HepG2 (cell line): ENCODE data around the gene LLGL2. TPM values are rescaled to one million over a fixed set of nuclear protein-coding genes. Genes with fewer than 3 reads are reported as not detected.

Experiments
- AGO2 ChIP-seq: fragments of 200-400 bp; formaldehyde crosslinking; optimal IDR thresholded peaks from 2 replicates; pipeline ENCODE3; 2017; ENCODE audit warnings: mild to moderate bottlenecking, low read depth, low read length, moderate library complexity
- CHD4 ChIP-seq: fragments of 200-600 bp; sonication (generic); IDR thresholded peaks from 2 replicates; pipeline ENCODE4 v1.7.0; 2017; ENCODE audit warnings: mild to moderate bottlenecking, low read length, borderline replicate concordance
- CREM ChIP-seq, 2 experiments: sonication (generic) in 1 of 2; formaldehyde crosslinking in 1 of 2; IDR thresholded peaks; 2 replicates each; pipeline versions ENCODE4 v1.4.0 to v1.6.1; 2016 to 2020; ENCODE audit warnings: antibody characterized with exemption in 1 of 2, mild to moderate bottlenecking in 1 of 2, missing genetic modification reagents in 1 of 2
- DMAP1 ChIP-seq: IDR thresholded peaks from 2 replicates; pipeline ENCODE4 v1.6.1; 2016
- ETV6 ChIP-seq: sonication (generic); formaldehyde crosslinking; conservative IDR thresholded peaks from 2 replicates; pipeline ENCODE4 v1.4.0; 2020; ENCODE audit warnings: missing genetic modification reagents
- HIVEP1 ChIP-seq: sonication (generic); formaldehyde crosslinking; IDR thresholded peaks from 2 replicates; pipeline ENCODE4 v1.4.0; 2020; ENCODE audit warnings: mild to moderate bottlenecking, missing genetic modification reagents
- HMG20B ChIP-seq: conservative IDR thresholded peaks from 2 replicates; pipeline ENCODE4 v1.6.1; 2016; ENCODE audit warnings: missing genetic modification reagents, missing compliant biosample characterization
- RBM22 ChIP-seq: fragments of 200-400 bp; formaldehyde crosslinking; optimal IDR thresholded peaks from 2 replicates; pipeline ENCODE3; 2017; ENCODE audit warnings: mild to moderate bottlenecking, low read length, moderate library complexity
- RBM39 ChIP-seq: fragments of 200-400 bp; formaldehyde crosslinking; IDR thresholded peaks from one replicate; pipeline ENCODE4 v1.6.1; 2018; ENCODE audit warnings: antibody characterized with exemption, mild to moderate bottlenecking, low read depth, low read length; ENCODE audit not compliant: poor library complexity, severe bottlenecking
- SNAPC2 ChIP-seq: sonication (generic); formaldehyde crosslinking; IDR thresholded peaks from 2 replicates; pipeline ENCODE4 v1.8.1; 2022; ENCODE audit warnings: mild to moderate bottlenecking, missing genetic modification reagents
- ZBTB38 ChIP-seq: sonication (generic); formaldehyde crosslinking; IDR thresholded peaks from 2 replicates; pipeline ENCODE4 v1.5.1; 2020; ENCODE audit warnings: mild to moderate bottlenecking, missing genetic modification reagents
- ZNF224 ChIP-seq: sonication (generic); formaldehyde crosslinking; IDR thresholded peaks from 2 replicates; pipeline ENCODE4 v1.5.0; 2020; ENCODE audit warnings: mild to moderate bottlenecking, missing genetic modification reagents
- ZNF30 ChIP-seq: sonication (generic); formaldehyde crosslinking; IDR thresholded peaks from 2 replicates; pipeline ENCODE4 v1.5.0; 2020; ENCODE audit warnings: mild to moderate bottlenecking, missing genetic modification reagents
- ZNF430 ChIP-seq: sonication (generic); formaldehyde crosslinking; IDR thresholded peaks from 2 replicates; pipeline ENCODE4 v1.9.0; 2021; ENCODE audit warnings: mild to moderate bottlenecking, missing genetic modification reagents
- ZNF616 ChIP-seq: sonication (generic); formaldehyde crosslinking; IDR thresholded peaks from 2 replicates; pipeline ENCODE4 v1.5.0; 2020; ENCODE audit warnings: low read depth, mild to moderate bottlenecking, missing genetic modification reagents
- polyA plus RNA-seq, 8 experiments: library from polyadenylated mRNA; depleted of rRNA in 3 of 8; stranded (reverse) in 7 of 8; unstranded in 1 of 8; fragments of >200 nt; fragmentation: Illumina TruSeq in 4 of 8; extraction: Trizol in 4 of 8; gene quantifications; 2 replicates each; pipeline versions ENCODE4 v1.2.1 to v1.2.3, GENCODE V29; 2011 to 2016; ENCODE audit warnings: low read depth in 4 of 8, missing spikeins in 1 of 8, mixed read lengths in 1 of 8; ENCODE audit not compliant: insufficient read depth in 1 of 8
- total RNA-seq, 5 experiments: library from RNA; depleted of rRNA; stranded (reverse); fragments of >200 nt; fragmentation: Illumina TruSeq; extraction: Trizol; gene quantifications; 2 replicates each; pipeline ENCODE4 v1.2.3, GENCODE V29; 2016; ENCODE audit warnings: low read depth in 1 of 5
- TF ChIP-seq, protein P1 (sequence below): IDR thresholded peaks from 2 replicates; pipeline ENCODE4 v1.6.1; 2016; ENCODE audit warnings: low read depth
- TF ChIP-seq, protein P2 (sequence below): sonication (generic); formaldehyde crosslinking; IDR thresholded peaks from 2 replicates; pipeline ENCODE4 v1.5.0; 2020; ENCODE audit warnings: missing genetic modification reagents
- TF ChIP-seq, protein P3 (sequence below): sonication (generic); formaldehyde crosslinking; IDR thresholded peaks from 2 replicates; pipeline ENCODE4 v1.4.0; 2020; ENCODE audit warnings: missing genetic modification reagents
- TF ChIP-seq, protein P4 (sequence below): sonication (generic); formaldehyde crosslinking; IDR thresholded peaks from 2 replicates; pipeline ENCODE4 v1.4.0; 2020; ENCODE audit warnings: mild to moderate bottlenecking, missing genetic modification reagents
- TF ChIP-seq, protein P5 (sequence below): sonication (generic); formaldehyde crosslinking; IDR thresholded peaks from 2 replicates; pipeline ENCODE4 v1.5.0; 2020; ENCODE audit warnings: mild to moderate bottlenecking, missing genetic modification reagents, borderline replicate concordance
- TF ChIP-seq, protein P6 (sequence below): sonication (generic); formaldehyde crosslinking; IDR thresholded peaks from 2 replicates; pipeline ENCODE4 v1.4.0; 2020; ENCODE audit warnings: missing genetic modification reagents, borderline replicate concordance

The LLGL2 gene
- total and polyA plus RNA-seq, 2 of the 13 experiments (the other 11 are each of a cell fraction or from before 2014, with no cell fraction given), result 83.0 to 86.7 TPM

DNA sequence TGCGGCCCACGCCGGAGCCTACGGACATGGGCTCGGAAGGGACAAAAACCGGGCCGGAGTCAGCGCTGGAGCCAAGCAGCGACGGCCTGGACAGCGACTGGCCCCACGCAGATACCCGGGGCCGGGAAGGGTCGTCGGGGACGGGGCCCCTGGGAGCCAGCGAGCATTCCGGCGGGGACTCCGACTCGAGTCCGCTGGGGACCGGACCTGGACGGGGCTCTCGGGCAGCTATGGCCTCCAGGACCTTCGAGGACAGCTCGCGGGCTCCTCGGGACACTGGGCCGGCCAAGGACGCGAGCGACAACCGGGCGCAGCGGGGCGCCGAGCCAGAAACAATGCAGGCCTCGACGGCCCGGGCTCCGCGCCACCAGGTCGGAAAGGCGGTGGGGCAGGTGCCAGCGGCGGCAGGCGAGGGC is 63.1 kb downstream of the LLGL2 start (continued):
- TF ChIP-seq, protein P1, sequence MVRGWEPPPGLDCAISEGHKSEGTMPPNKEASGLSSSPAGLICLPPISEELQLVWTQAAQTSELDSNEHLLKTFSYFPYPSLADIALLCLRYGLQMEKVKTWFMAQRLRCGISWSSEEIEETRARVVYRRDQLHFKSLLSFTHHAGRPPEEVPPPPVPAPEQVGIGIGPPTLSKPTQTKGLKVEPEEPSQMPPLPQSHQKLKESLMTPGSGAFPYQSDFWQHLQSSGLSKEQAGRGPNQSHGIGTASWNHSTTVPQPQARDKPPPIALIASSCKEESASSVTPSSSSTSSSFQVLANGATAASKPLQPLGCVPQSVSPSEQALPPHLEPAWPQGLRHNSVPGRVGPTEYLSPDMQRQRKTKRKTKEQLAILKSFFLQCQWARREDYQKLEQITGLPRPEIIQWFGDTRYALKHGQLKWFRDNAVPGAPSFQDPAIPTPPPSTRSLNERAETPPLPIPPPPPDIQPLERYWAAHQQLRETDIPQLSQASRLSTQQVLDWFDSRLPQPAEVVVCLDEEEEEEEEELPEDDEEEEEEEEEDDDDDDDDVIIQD (CRISPR knock-in tag), result no peak
- TF ChIP-seq, protein P2, sequence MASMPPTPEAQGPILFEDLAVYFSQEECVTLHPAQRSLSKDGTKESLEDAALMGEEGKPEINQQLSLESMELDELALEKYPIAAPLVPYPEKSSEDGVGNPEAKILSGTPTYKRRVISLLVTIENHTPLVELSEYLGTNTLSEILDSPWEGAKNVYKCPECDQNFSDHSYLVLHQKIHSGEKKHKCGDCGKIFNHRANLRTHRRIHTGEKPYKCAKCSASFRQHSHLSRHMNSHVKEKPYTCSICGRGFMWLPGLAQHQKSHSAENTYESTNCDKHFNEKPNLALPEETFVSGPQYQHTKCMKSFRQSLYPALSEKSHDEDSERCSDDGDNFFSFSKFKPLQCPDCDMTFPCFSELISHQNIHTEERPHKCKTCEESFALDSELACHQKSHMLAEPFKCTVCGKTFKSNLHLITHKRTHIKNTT (CRISPR knock-in tag), result no peak
- TF ChIP-seq RBM22 (no peak), ZNF430 (CRISPR knock-in tag) (no peak), AGO2 (peak; percentile 28), DMAP1 (CRISPR knock-in tag) (no peak), ZNF224 (CRISPR knock-in tag) (no peak), ZNF616 (CRISPR knock-in tag) (0 out of 2 replicates have a peak, but pooled peaks have one; percentile 17), SNAPC2 (CRISPR knock-in tag) (no peak), CREM (IDR thresholded peaks at IDR 0.05) (no peak), CREM (CRISPR knock-in tag; IDR thresholded peaks at IDR 0.05) (no peak), HMG20B (CRISPR knock-in tag) (no peak), ZBTB38 (CRISPR knock-in tag) (peak; percentile 93), ETV6 (CRISPR knock-in tag) (no peak), ZNF30 (CRISPR knock-in tag) (no peak), RBM39 (peak; percentile 28), HIVEP1 (no peak), CHD4 (no peak)
- TF ChIP-seq, protein P3, sequence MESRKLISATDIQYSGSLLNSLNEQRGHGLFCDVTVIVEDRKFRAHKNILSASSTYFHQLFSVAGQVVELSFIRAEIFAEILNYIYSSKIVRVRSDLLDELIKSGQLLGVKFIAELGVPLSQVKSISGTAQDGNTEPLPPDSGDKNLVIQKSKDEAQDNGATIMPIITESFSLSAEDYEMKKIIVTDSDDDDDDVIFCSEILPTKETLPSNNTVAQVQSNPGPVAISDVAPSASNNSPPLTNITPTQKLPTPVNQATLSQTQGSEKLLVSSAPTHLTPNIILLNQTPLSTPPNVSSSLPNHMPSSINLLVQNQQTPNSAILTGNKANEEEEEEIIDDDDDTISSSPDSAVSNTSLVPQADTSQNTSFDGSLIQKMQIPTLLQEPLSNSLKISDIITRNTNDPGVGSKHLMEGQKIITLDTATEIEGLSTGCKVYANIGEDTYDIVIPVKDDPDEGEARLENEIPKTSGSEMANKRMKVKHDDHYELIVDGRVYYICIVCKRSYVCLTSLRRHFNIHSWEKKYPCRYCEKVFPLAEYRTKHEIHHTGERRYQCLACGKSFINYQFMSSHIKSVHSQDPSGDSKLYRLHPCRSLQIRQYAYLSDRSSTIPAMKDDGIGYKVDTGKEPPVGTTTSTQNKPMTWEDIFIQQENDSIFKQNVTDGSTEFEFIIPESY, result peak; percentile 58
- TF ChIP-seq, protein P4, sequence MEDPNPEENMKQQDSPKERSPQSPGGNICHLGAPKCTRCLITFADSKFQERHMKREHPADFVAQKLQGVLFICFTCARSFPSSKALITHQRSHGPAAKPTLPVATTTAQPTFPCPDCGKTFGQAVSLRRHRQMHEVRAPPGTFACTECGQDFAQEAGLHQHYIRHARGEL (CRISPR knock-in tag), result 0 out of 2 replicates have a peak, but pooled peaks have one; percentile 50
- TF ChIP-seq, protein P5, sequence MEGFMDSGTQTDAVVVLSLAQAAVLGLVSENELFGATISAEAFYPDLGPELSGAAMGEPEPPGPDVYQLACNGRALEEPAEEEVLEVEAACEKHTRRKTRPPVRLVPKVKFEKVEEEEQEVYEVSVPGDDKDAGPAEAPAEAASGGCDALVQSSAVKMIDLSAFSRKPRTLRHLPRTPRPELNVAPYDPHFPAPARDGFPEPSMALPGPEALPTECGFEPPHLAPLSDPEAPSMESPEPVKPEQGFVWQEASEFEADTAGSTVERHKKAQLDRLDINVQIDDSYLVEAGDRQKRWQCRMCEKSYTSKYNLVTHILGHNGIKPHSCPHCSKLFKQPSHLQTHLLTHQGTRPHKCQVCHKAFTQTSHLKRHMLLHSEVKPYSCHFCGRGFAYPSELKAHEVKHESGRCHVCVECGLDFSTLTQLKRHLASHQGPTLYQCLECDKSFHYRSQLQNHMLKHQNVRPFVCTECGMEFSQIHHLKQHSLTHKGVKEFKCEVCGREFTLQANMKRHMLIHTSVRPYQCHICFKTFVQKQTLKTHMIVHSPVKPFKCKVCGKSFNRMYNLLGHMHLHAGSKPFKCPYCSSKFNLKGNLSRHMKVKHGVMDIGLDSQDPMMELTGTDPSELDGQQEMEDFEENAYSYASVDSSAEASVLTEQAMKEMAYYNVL (CRISPR knock-in tag), result peak; percentile 22; the same call in 1 of the 2 replicates
- TF ChIP-seq, protein P6, sequence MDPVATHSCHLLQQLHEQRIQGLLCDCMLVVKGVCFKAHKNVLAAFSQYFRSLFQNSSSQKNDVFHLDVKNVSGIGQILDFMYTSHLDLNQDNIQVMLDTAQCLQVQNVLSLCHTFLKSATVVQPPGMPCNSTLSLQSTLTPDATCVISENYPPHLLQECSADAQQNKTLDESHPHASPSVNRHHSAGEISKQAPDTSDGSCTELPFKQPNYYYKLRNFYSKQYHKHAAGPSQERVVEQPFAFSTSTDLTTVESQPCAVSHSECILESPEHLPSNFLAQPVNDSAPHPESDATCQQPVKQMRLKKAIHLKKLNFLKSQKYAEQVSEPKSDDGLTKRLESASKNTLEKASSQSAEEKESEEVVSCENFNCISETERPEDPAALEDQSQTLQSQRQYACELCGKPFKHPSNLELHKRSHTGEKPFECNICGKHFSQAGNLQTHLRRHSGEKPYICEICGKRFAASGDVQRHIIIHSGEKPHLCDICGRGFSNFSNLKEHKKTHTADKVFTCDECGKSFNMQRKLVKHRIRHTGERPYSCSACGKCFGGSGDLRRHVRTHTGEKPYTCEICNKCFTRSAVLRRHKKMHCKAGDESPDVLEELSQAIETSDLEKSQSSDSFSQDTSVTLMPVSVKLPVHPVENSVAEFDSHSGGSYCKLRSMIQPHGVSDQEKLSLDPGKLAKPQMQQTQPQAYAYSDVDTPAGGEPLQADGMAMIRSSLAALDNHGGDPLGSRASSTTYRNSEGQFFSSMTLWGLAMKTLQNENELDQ (CRISPR knock-in tag), result no peak
